ENCODE measurements around the gene CDC40.
"Not testable (repeated sequence)": the region's sequence is repeated elsewhere in the genome, so short reads cannot be mapped to it uniquely, and the experiment has no call there.

CDC40 gene

GRCh38 chr6:110266996-110267395 is 86.8 kb downstream of the CDC40 start:
- Histone ChIP-seq H3K9me3 (ENCODE audit: control insufficient read depth in 2 of 2, low read length in 2 of 2) (no peaks in the 10 kb centered on the region), H3K4me3 (ENCODE audit: low read length in 2 of 2) (no peak overlapping the region), H3K9ac (ENCODE audit: low read depth in 1 of 2, low read length in 2 of 2) (no peak overlapping the region), H3K27ac (ENCODE audit: low read depth in 2 of 2, low read length in 2 of 2) (no peak overlapping the region), H3K4me1 (ENCODE audit: control insufficient read depth in 2 of 2, insufficient read depth in 2 of 2, low read length in 2 of 2) (no peaks in the 10 kb centered on the region), H3K27me3 (ENCODE audit: control insufficient read depth in 2 of 2, insufficient read depth in 2 of 2, low read length in 2 of 2) (peaks cover 0 to 1% of the 10 kb centered on the region in 2 donors), H3K36me3 (ENCODE audit: control insufficient read depth in 2 of 2, insufficient read depth in 2 of 2, low read length in 2 of 2) (no peaks in the 10 kb centered on the region)

- no peak overlapping the region for H3K27ac ChIP-seq (ENCODE audit: low read depth in 2 of 2, low read length in 2 of 2)
- peaks cover 0 to 1% of the 10 kb centered on the region in 2 donors for H3K27me3 ChIP-seq (ENCODE audit: control insufficient read depth in 2 of 2, insufficient read depth in 2 of 2, low read length in 2 of 2)
- no peaks in the 10 kb centered on the region for H3K4me1 ChIP-seq (ENCODE audit: control insufficient read depth in 2 of 2, insufficient read depth in 2 of 2, low read length in 2 of 2)
- H3K4me3 ChIP-seq (ENCODE audit: low read length in 2 of 2) = no peak overlapping the region
- no peaks in the 10 kb centered on the region for H3K36me3 ChIP-seq (ENCODE audit: control insufficient read depth in 2 of 2, insufficient read depth in 2 of 2, low read length in 2 of 2)
- H3K9ac ChIP-seq (ENCODE audit: low read depth in 1 of 2, low read length in 2 of 2) = peak overlapping the region in 1 of 2 donors; percentile 6
- H3K9me3 ChIP-seq (ENCODE audit: control insufficient read depth in 2 of 2, low read length in 2 of 2) = no peaks in the 10 kb centered on the region
These were observed 89.4 kb downstream of the CDC40 start for GRCh38 chr6:110269623-110270022.

GRCh38 chr6:110270165-110270564 is 89.9 kb downstream of the CDC40 start:
- Histone ChIP-seq H3K4me1 (ENCODE audit: control insufficient read depth in 2 of 2, insufficient read depth in 2 of 2, low read length in 2 of 2) (no peaks in the 10 kb centered on the region), H3K27me3 (ENCODE audit: control insufficient read depth in 2 of 2, insufficient read depth in 2 of 2, low read length in 2 of 2) (peaks cover 0 to 1% of the 10 kb centered on the region in 2 donors), H3K9me3 (ENCODE audit: control insufficient read depth in 2 of 2, low read length in 2 of 2) (no peaks in the 10 kb centered on the region), H3K9ac (ENCODE audit: low read depth in 1 of 2, low read length in 2 of 2) (no peak overlapping the region), H3K4me3 (ENCODE audit: low read length in 2 of 2) (no peak overlapping the region), H3K36me3 (ENCODE audit: control insufficient read depth in 2 of 2, insufficient read depth in 2 of 2, low read length in 2 of 2) (no peaks in the 10 kb centered on the region), H3K27ac (ENCODE audit: low read depth in 2 of 2, low read length in 2 of 2) (no peak overlapping the region)

GRCh38 chr6:110271732-110272022 is 91.5 kb downstream of the CDC40 start:
- no peaks in the 10 kb centered on the region for H3K4me1 ChIP-seq (ENCODE audit: control insufficient read depth in 2 of 2, insufficient read depth in 2 of 2, low read length in 2 of 2)
- H3K27ac ChIP-seq (ENCODE audit: low read depth in 2 of 2, low read length in 2 of 2) = no peak overlapping the region
- peaks cover 0 to 1% of the 10 kb centered on the region in 2 donors for H3K27me3 ChIP-seq (ENCODE audit: control insufficient read depth in 2 of 2, insufficient read depth in 2 of 2, low read length in 2 of 2)
- no peak overlapping the region for H3K9ac ChIP-seq (ENCODE audit: low read depth in 1 of 2, low read length in 2 of 2)
- H3K9me3 ChIP-seq (ENCODE audit: control insufficient read depth in 2 of 2, low read length in 2 of 2) = no peaks in the 10 kb centered on the region
- H3K4me3 ChIP-seq (ENCODE audit: low read length in 2 of 2) = no peak overlapping the region
- no peaks in the 10 kb centered on the region for H3K36me3 ChIP-seq (ENCODE audit: control insufficient read depth in 2 of 2, insufficient read depth in 2 of 2, low read length in 2 of 2)

GRCh38 chr6:110272781-110273180 is 92.6 kb downstream of the CDC40 start:
- not testable (repeated sequence) for H3K36me3 ChIP-seq (ENCODE audit: control insufficient read depth in 2 of 2, insufficient read depth in 2 of 2, low read length in 2 of 2); H3K4me3 ChIP-seq (ENCODE audit: low read length in 2 of 2); H3K9ac ChIP-seq (ENCODE audit: low read depth in 1 of 2, low read length in 2 of 2); H3K9me3 ChIP-seq (ENCODE audit: control insufficient read depth in 2 of 2, low read length in 2 of 2); H3K4me1 ChIP-seq (ENCODE audit: control insufficient read depth in 2 of 2, insufficient read depth in 2 of 2, low read length in 2 of 2); H3K27ac ChIP-seq (ENCODE audit: low read depth in 2 of 2, low read length in 2 of 2); H3K27me3 ChIP-seq (ENCODE audit: control insufficient read depth in 2 of 2, insufficient read depth in 2 of 2, low read length in 2 of 2)

- H3K9ac ChIP-seq (ENCODE audit: low read depth in 1 of 2, low read length in 2 of 2) = no peak overlapping the region
- H3K27ac ChIP-seq (ENCODE audit: low read depth in 2 of 2, low read length in 2 of 2) = no peak overlapping the region
- H3K9me3 ChIP-seq (ENCODE audit: control insufficient read depth in 2 of 2, low read length in 2 of 2) = no peaks in the 10 kb centered on the region
- H3K27me3 ChIP-seq (ENCODE audit: control insufficient read depth in 2 of 2, insufficient read depth in 2 of 2, low read length in 2 of 2) = no peaks in the 10 kb centered on the region
- no peaks in the 10 kb centered on the region for H3K36me3 ChIP-seq (ENCODE audit: control insufficient read depth in 2 of 2, insufficient read depth in 2 of 2, low read length in 2 of 2)
- H3K4me1 ChIP-seq (ENCODE audit: control insufficient read depth in 2 of 2, insufficient read depth in 2 of 2, low read length in 2 of 2) = no peaks in the 10 kb centered on the region
- H3K4me3 ChIP-seq (ENCODE audit: low read length in 2 of 2) = no peak overlapping the region
These were observed 97.0 kb downstream of the CDC40 start for GRCh38 chr6:110277100-110277665.
